Natural killer cell (primary cell): ENCODE results near the gene ZNF800. TPM values are rescaled to one million over a fixed set of nuclear protein-coding genes. Genes with fewer than 3 reads are reported as not detected.

Source experiments
- ATAC-seq, 3 donors: fragments of 150-1000 bp in 2 of 3; fragments of 200-7000 bp in 1 of 3; cut with Tn5 transposase; 1 replicate in 1 of 3; 2 replicates in 2 of 3; pipeline ENCODE4 v1.10.0; 2021; ENCODE audit warnings: mild to moderate bottlenecking in 2 of 3, moderate library complexity in 2 of 3
- DNase-seq, 2 donors: peaks; one replicate each; pipeline versions ENCODE4 v3.0.0 to v3.0.0-alpha.2; 2013 to 2021; ENCODE audit warnings: mixed read lengths in 1 of 2
- H3K27ac ChIP-seq: one replicate; pipeline ENCODE4 v1.5.1; 2013; ENCODE audit warnings: mild to moderate bottlenecking, low read length
- H3K27me3 ChIP-seq: one replicate; pipeline ENCODE4 v1.6.1; 2013; ENCODE audit warnings: low read length; ENCODE audit not compliant: control insufficient read depth, insufficient read depth
- H3K36me3 ChIP-seq: one replicate; pipeline ENCODE4 v1.6.1; 2013; ENCODE audit warnings: low read length; ENCODE audit not compliant: control insufficient read depth, insufficient read depth
- H3K4me1 ChIP-seq: one replicate; pipeline ENCODE4 v1.6.1; 2013; ENCODE audit warnings: low read length; ENCODE audit not compliant: control insufficient read depth, insufficient read depth
- H3K4me3 ChIP-seq: one replicate; pipeline ENCODE4 v1.5.1; 2013; ENCODE audit warnings: low read length
- H3K9me3 ChIP-seq: one replicate; pipeline ENCODE4 v1.6.1; 2013; ENCODE audit warnings: low read length; ENCODE audit not compliant: control insufficient read depth, insufficient read depth
- H3K27ac Mint-ChIP-seq, 2 donors: one replicate each; pipeline ENCODE4 v1.8.0; 2022; ENCODE audit warnings: mild to moderate bottlenecking in 2 of 2, mixed read lengths in 2 of 2, moderate library complexity in 1 of 2
- H3K27me3 Mint-ChIP-seq, 2 donors: one replicate each; pipeline ENCODE4 v1.8.0; 2022; ENCODE audit warnings: low read depth in 2 of 2, mixed read lengths in 2 of 2
- H3K36me3 Mint-ChIP-seq: one replicate; pipeline ENCODE4 v1.8.0; 2022; ENCODE audit warnings: mixed read lengths
- H3K4me1 Mint-ChIP-seq, 2 donors: one replicate each; pipeline ENCODE4 v1.8.0; 2022; ENCODE audit warnings: mixed read lengths in 2 of 2
- H3K4me3 Mint-ChIP-seq: one replicate; pipeline ENCODE4 v1.8.0; 2022; ENCODE audit warnings: mild to moderate bottlenecking, moderate library complexity, mixed read lengths
- H3K9me3 Mint-ChIP-seq, 2 donors: one replicate each; pipeline ENCODE4 v1.8.0; 2022; ENCODE audit warnings: mixed read lengths in 2 of 2
- WGBS: methylation state at CpG from one replicate; pipeline ENCODE4 v1.1.7; 2013; ENCODE audit warnings: missing lambda C conversion rate; ENCODE audit not compliant: insufficient coverage; 5-methylcytosine and 5-hydroxymethylcytosine counted together
- intact Hi-C: fragments of 100-400 bp; cut with micrococcal nuclease; formaldehyde crosslinking; loops from one replicate; pipeline ENCODE4 v1.14.2; 2022
- total RNA-seq, 4 donors: library from RNA; stranded (reverse); fragments of 120-200 nt in 1 of 4; gene quantifications; one replicate each; pipeline versions ENCODE4 v1.2.3 to v1.2.4, GENCODE V29; 2013 to 2022
- TF ChIP-seq, protein P1 (sequence below): fragments of 200-600 bp; IDR thresholded peaks from one replicate; pipeline ENCODE4 v1.8.0; 2022; ENCODE audit warnings: antibody characterized with exemption

ZNF800 gene
- total RNA-seq, 3 donors from 2014 or later (not counting 1 experiment from before 2014, with no cell fraction given) = 93.3 to 107 (median 101) TPM

DNA sequence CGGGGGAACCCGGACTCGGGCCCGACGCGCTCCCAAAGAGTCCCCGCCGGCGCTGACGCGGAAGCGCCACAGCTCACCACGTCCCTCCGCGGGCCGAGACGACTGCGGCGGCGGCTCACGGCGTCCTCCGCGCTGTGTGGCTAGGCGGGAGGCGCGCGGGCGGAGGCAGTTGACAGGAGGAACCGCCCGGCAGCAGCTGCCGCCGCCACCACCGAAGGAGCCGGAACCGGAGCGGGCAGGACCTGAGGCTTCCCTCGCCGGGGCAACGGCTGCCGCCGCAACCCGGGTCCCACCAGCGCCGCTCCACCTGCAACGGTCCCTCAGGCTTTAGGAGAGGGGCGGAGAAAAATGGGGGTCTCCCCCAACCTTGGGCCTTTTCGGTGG is 334 bp downstream of the ZNF800 start:
- Mint-ChIP-seq H3K27me3 (no peaks in the 10 kb centered on the region), H3K36me3 (peaks cover 22% of the 10 kb centered on the region), H3K9me3 (no peaks in the 10 kb centered on the region), H3K4me3 (peak overlapping the region; percentile 93), H3K4me1 (peaks cover 49 to 59% of the 10 kb centered on the region in 2 donors), H3K27ac (peak overlapping the region; percentile 96 to 97)
- Histone ChIP-seq H3K9me3 (no peaks in the 10 kb centered on the region), H3K27ac (peak overlapping the region; percentile 96), H3K36me3 (peaks cover 33% of the 10 kb centered on the region), H3K4me1 (peaks cover 19% of the 10 kb centered on the region), H3K27me3 (no peaks in the 10 kb centered on the region), H3K4me3 (peak overlapping the region; percentile 88)
- TF ChIP-seq, protein P1, sequence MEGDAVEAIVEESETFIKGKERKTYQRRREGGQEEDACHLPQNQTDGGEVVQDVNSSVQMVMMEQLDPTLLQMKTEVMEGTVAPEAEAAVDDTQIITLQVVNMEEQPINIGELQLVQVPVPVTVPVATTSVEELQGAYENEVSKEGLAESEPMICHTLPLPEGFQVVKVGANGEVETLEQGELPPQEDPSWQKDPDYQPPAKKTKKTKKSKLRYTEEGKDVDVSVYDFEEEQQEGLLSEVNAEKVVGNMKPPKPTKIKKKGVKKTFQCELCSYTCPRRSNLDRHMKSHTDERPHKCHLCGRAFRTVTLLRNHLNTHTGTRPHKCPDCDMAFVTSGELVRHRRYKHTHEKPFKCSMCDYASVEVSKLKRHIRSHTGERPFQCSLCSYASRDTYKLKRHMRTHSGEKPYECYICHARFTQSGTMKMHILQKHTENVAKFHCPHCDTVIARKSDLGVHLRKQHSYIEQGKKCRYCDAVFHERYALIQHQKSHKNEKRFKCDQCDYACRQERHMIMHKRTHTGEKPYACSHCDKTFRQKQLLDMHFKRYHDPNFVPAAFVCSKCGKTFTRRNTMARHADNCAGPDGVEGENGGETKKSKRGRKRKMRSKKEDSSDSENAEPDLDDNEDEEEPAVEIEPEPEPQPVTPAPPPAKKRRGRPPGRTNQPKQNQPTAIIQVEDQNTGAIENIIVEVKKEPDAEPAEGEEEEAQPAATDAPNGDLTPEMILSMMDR = no peak
- DNase-seq = peak; percentile 70 to 84
- ATAC-seq = peak; percentile 59 to 81 (median 67)
- under 1% methylated on average over 48 of the region's 48 CpGs for WGBS
- intact Hi-C loops = loop anchor here (2.0 to 5.0 kb wide), 2 partner anchors 55 to 195 kb away; partner anchors contain the start of genes ARF5 and GCC1

DNA sequence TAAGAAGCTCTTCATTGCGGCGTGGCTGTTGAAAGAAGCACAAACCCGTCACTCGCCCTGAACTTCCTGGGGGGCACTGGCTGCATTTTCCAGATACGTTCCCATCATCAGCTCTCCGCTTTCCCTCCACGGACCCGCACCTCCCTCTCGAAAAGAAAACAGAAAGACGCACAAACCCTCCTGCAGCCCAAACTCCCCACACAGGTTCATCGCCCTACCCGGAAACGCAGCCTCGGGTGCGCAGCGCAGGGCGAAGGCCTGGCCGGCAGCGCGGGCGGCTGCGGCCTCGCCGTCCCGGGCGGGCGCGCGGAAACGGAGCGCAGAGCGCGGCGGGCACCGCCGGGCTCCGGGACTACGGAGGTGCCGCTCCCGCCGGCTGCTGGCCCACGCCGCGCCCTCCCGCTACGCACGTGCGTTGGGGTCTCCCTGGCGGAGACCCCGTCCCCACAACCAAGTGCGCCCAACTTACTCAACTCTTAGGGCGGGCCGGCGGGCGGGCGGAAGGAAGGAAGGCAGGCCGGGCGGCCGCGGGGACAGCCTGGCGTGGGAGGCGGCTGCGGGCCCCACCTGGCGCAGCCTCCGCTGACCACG is 822 bp downstream of the ZNF800 start:
- no peaks in the 10 kb centered on the region for H3K9me3 Mint-ChIP-seq
- peak; percentile 58 to 76 for DNase-seq

DNA sequence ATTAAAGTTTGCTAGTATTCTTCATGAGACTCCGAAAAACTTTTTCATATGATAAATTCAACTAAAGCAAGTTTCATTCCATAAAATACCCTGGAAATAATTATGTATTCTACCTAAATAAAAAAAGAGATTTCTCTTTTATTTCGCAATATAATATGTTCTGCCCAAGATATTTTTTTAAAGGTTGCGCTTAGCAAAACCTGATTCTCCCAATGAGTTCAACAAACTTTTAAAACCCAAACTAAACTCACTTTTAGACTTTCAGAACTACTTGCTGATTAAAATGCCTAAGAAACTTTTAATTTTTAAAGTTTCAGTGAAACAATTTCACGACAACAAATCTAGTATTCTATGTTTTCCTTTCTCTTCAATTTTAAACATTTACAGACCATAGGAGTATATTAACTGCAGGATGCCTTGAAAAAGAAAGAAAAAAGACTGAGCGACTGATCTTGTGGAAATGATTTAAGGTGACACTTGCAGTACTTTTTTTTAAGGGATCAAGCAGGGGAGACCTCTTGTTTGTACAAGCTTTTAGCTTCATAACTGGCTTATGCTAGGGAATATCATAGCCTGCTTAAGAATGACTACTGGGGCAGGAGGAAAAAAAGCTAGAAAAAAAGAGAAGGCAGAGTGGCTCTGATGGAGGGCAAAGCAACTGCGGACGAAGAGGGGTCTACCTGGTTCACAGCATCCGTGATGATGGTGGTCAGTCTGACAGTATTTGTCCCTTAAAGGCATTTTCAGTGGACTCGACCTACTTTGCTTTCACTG is 1.5 kb downstream of the ZNF800 start:
- no peaks in the 10 kb centered on the region for H3K9me3 ChIP-seq
- H3K27ac ChIP-seq = peak overlapping the region; percentile 96
- peaks cover 19% of the 10 kb centered on the region for H3K4me1 ChIP-seq
- Mint-ChIP-seq H3K36me3 (peaks cover 22% of the 10 kb centered on the region), H3K9me3 (no peaks in the 10 kb centered on the region), H3K27me3 (no peaks in the 10 kb centered on the region), H3K4me1 (peaks cover 55 to 61% of the 10 kb centered on the region in 2 donors), H3K27ac (peak overlapping the region; percentile 96 to 97), H3K4me3 (peak overlapping the region; percentile 98)
- H3K27me3 ChIP-seq = no peaks in the 10 kb centered on the region
- peak overlapping the region; percentile 88 for H3K4me3 ChIP-seq
- TF ChIP-seq, protein P1 = no peak
- H3K36me3 ChIP-seq = peaks cover 41% of the 10 kb centered on the region
- intact Hi-C loops = loop anchor here (5.0 kb wide), 1 partner anchor 196 kb away; the partner anchor contains the start of genes ARF5 and GCC1
- 44% methylated on average over 7 of the region's 9 CpGs for WGBS
- no peak for ATAC-seq
- no peak for DNase-seq

More for the DNA sequence above, 822 bp downstream of the ZNF800 start:
- Histone ChIP-seq H3K4me3 (peak overlapping the region; percentile 88), H3K36me3 (peaks cover 35% of the 10 kb centered on the region), H3K4me1 (peaks cover 19% of the 10 kb centered on the region), H3K27ac (peak overlapping the region; percentile 96), H3K9me3 (no peaks in the 10 kb centered on the region), H3K27me3 (no peaks in the 10 kb centered on the region)
- H3K27me3 Mint-ChIP-seq = no peaks in the 10 kb centered on the region
- ATAC-seq = peak; percentile 47 to 59 (median 51)
- under 1% methylated on average over 65 of the region's 66 CpGs for WGBS
- peak overlapping the region; percentile 96 to 97 for H3K27ac Mint-ChIP-seq
- H3K36me3 Mint-ChIP-seq = peaks cover 22% of the 10 kb centered on the region
- H3K4me1 Mint-ChIP-seq = peaks cover 51 to 58% of the 10 kb centered on the region in 2 donors
- intact Hi-C loops = loop anchor here (2.0 to 5.0 kb wide), 2 partner anchors 55 to 196 kb away; partner anchors contain the start of genes ARF5 and GCC1
- TF ChIP-seq, protein P1 = no peak
- peak overlapping the region; percentile 98 for H3K4me3 Mint-ChIP-seq
